Gastroesophageal sphincter (tissue), 3 donors: Measurements from ENCODE around the gene LDLRAD3.

Source experiments
- POLR2AphosphoS5 ChIP-seq: sonication (generic); formaldehyde crosslinking; IDR thresholded peaks from one replicate; pipeline ENCODE4 v1.6.1; 2017; ENCODE audit warnings: antibody characterized with exemption
- TF ChIP-seq, protein P1 (sequence below), 4 experiments: fragments of 200-600 bp in 2 of 4; fragments of 450-650 bp in 2 of 4; sonication (generic) in 1 of 4; IDR thresholded peaks; one replicate each; pipeline ENCODE4 v1.5.1; 2017 to 2019; ENCODE audit warnings: antibody characterized with exemption in 4 of 4, mild to moderate bottlenecking in 2 of 4, moderate library complexity in 2 of 4

- TF ChIP-seq, protein P1, sequence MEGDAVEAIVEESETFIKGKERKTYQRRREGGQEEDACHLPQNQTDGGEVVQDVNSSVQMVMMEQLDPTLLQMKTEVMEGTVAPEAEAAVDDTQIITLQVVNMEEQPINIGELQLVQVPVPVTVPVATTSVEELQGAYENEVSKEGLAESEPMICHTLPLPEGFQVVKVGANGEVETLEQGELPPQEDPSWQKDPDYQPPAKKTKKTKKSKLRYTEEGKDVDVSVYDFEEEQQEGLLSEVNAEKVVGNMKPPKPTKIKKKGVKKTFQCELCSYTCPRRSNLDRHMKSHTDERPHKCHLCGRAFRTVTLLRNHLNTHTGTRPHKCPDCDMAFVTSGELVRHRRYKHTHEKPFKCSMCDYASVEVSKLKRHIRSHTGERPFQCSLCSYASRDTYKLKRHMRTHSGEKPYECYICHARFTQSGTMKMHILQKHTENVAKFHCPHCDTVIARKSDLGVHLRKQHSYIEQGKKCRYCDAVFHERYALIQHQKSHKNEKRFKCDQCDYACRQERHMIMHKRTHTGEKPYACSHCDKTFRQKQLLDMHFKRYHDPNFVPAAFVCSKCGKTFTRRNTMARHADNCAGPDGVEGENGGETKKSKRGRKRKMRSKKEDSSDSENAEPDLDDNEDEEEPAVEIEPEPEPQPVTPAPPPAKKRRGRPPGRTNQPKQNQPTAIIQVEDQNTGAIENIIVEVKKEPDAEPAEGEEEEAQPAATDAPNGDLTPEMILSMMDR (IDR thresholded peaks at IDR 0.05): no peak
- TF ChIP-seq POLR2AphosphoS5: no peak
Observed at GRCh38 chr11:36054628-36055027, 110.8 kb downstream of the LDLRAD3 start.
